ENCODE measurements around the gene COPS6.
A peak's percentile ranks its signal among the peaks of the same experiment; 100 is the strongest.

Gene COPS6

GRCh38 chr7:100102950-100103840 is 14.4 kb downstream of the COPS6 start:
- peak; percentile 99 for DNase-seq

GRCh38 chr7:100105534-100105933 is 16.8 kb downstream of the COPS6 start:
- DNase-seq, result no peak

GRCh38 chr7:100106633-100107032 is 17.9 kb downstream of the COPS6 start:
- no peak for DNase-seq

- DNase-seq, result no peak
These were observed 18.5 kb downstream of the COPS6 start for GRCh38 chr7:100107125-100107737.

GRCh38 chr7:100107890-100108289 is 19.1 kb downstream of the COPS6 start:
- DNase-seq, result no peak

GRCh38 chr7:100109521-100110163 is 20.9 kb downstream of the COPS6 start:
- DNase-seq, result no peak

GRCh38 chr7:100111156-100111555 is 22.4 kb downstream of the COPS6 start:
- no peak for DNase-seq

- DNase-seq, result no peak
These were observed 23.1 kb downstream of the COPS6 start for GRCh38 chr7:100111914-100112313.

GRCh38 chr7:100115026-100115425 is 26.3 kb downstream of the COPS6 start:
- no peak for DNase-seq

GRCh38 chr7:100118388-100119071 is 29.8 kb downstream of the COPS6 start:
- no peak for DNase-seq

- peak; percentile 82 for DNase-seq
These were observed 30.6 kb downstream of the COPS6 start, which contains the start of the genes CNPY4 and TAF6 for GRCh38 chr7:100119072-100119969. Gene CNPY4 (plus strand): TSS chr7:100119634. CDS start chr7:100119745, 111 bp downstream. Gene TAF6 (minus strand): TSS chr7:100119358. CDS start chr7:100114209, 5,149 bp downstream.

- no peak for DNase-seq
These were observed 31.4 kb downstream of the COPS6 start for GRCh38 chr7:100119970-100120732.

GRCh38 chr7:100120733-100121036 is 31.9 kb downstream of the COPS6 start:
- no peak for DNase-seq

GRCh38 chr7:100122067-100122466 is 33.3 kb downstream of the COPS6 start:
- no peak for DNase-seq

- no peak for DNase-seq
These were observed 33.8 kb downstream of the COPS6 start for GRCh38 chr7:100122568-100122967.

- DNase-seq, result no peak
These were observed 35.8 kb downstream of the COPS6 start for GRCh38 chr7:100124301-100125230.

- DNase-seq, result no peak
These were observed 37.6 kb downstream of the COPS6 start for GRCh38 chr7:100126239-100126930.

- DNase-seq, result peak; percentile 67
These were observed 38.4 kb downstream of the COPS6 start, which contains the start of gene MBLAC1 for GRCh38 chr7:100126931-100127865. Gene MBLAC1 (plus strand): TSS chr7:100126967. CDS start chr7:100127396, 429 bp downstream.

Measured in NCI-H226 (cell line).